ENCODE data around the gene MAGI3. TPM values are rescaled to one million over a fixed set of nuclear protein-coding genes. Genes with fewer than 3 reads are reported as not detected.

The MAGI3 gene
- total RNA-seq, 1 donor, result 4.1 TPM

DNA sequence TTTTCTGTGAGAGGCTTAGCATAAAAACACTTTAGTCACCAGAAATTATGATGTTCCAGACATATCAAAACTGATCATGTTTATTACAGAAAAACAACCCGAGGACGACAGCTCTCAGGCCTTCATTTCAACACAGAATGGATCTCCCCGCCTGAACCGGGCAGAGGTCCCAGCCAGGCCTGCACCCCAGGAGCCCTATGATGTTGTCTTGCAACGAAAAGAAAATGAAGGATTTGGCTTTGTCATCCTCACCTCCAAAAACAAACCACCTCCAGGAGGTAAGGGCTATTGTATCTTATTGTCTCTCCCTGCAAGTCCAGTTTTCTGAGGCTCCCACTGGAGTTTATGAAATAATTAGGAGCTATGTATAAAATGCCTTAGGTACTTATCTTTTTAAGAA, 263.4 kb downstream of the MAGI3 start:
- Histone ChIP-seq H3K27me3 (ENCODE audit: insufficient read depth, low read length) (no peaks in the 10 kb centered on the region), H3K9me3 (ENCODE audit: low read depth, low read length) (no peaks in the 10 kb centered on the region), H3K4me3 (ENCODE audit: low read length) (no peak overlapping the region), H3K4me1 (ENCODE audit: insufficient read depth, low read length) (no peaks in the 10 kb centered on the region)

DNA sequence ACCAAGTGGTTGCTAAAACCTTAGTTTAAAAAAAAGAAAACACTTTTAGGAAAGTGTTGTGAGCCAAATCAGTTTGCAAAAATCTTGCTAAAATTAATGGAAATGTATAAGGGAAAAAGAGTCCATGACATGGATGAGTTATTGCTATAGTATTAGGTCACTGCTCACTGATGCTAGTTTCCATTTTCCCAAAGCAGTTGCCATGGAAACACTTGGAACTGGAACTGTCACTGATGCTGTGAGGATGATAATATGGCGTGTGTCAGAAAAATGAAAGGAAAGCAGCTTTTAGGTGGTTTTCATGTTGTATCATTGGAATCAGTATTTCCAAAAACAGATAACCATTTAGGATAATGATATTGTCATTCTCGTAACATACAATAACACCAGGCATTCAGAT, 264.6 kb downstream of the MAGI3 start:
- H3K4me3 ChIP-seq (ENCODE audit: low read length), result no peak overlapping the region
- no peaks in the 10 kb centered on the region for H3K9me3 ChIP-seq (ENCODE audit: low read depth, low read length)
- no peaks in the 10 kb centered on the region for H3K4me1 ChIP-seq (ENCODE audit: insufficient read depth, low read length)
- no peaks in the 10 kb centered on the region for H3K27me3 ChIP-seq (ENCODE audit: insufficient read depth, low read length)

DNA sequence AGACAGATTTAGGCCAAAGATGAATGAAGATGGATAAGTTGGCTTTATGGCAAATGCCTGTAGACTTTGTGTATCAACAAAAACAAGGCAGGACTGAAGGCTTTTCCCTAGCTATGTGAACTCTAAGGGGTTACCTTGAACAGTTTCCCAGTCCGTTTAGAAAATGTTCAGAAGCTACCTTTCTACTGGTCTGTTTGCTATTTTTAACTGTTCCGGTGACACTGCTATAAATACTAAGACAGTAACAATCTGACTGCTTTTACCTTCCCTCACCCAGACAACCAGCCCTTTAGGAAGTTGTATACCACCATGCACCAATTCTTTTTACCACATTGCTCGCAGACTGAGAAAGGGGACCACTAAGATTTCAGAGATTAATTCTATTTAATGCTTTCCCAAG, 266.8 kb downstream of the MAGI3 start:
- H3K27me3 ChIP-seq (ENCODE audit: insufficient read depth, low read length), result no peaks in the 10 kb centered on the region
- no peak overlapping the region for H3K4me3 ChIP-seq (ENCODE audit: low read length)
- peaks cover 2% of the 10 kb centered on the region for H3K4me1 ChIP-seq (ENCODE audit: insufficient read depth, low read length)
- no peaks in the 10 kb centered on the region for H3K9me3 ChIP-seq (ENCODE audit: low read depth, low read length)

DNA sequence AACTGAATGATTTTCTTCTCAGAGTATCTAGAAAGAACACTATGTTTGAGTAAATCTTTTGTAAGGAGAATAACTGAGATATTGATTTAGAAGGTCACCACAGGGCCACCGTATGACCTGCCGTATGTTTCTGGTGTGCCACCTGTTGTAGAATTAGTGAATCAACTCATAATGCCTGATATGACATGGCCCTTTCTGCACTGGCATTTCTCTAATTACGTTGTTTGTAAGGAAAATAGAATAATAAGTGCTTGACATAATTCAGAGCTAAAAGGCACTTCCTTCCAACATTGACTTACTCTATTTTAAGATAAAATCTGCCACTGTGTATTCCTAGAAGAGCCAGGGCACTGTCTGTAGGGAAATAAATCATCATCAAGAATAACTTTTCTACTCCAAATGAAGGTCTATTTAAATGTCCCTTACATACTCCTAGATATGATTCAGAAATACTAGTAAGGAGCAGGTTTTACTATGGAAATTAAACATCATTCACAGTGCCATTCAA, 267.3 kb downstream of the MAGI3 start:
- no peaks in the 10 kb centered on the region for H3K27me3 ChIP-seq (ENCODE audit: insufficient read depth, low read length)
- no peak overlapping the region for H3K4me3 ChIP-seq (ENCODE audit: low read length)
- H3K4me1 ChIP-seq (ENCODE audit: insufficient read depth, low read length), result peaks cover 3% of the 10 kb centered on the region
- H3K9me3 ChIP-seq (ENCODE audit: low read depth, low read length), result no peaks in the 10 kb centered on the region

DNA sequence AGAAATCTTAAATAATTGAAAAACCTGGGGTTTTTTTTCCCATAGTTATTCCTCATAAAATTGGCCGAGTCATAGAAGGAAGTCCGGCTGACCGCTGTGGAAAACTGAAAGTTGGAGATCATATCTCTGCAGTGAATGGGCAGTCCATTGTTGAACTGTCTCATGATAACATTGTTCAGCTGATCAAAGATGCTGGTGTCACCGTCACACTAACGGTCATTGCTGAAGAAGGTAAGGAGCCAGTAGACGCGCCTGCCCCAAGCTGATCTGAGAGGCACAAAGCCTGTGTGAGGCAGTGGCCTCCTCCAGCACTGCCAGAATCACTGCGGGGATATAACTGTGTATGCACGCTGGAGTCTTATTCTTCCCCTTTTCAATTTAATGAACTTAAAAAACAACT, 268.7 kb downstream of the MAGI3 start:
- Histone ChIP-seq H3K27me3 (ENCODE audit: insufficient read depth, low read length) (no peaks in the 10 kb centered on the region), H3K9me3 (ENCODE audit: low read depth, low read length) (no peaks in the 10 kb centered on the region), H3K4me1 (ENCODE audit: insufficient read depth, low read length) (peaks cover 7% of the 10 kb centered on the region), H3K4me3 (ENCODE audit: low read length) (no peak overlapping the region)

DNA sequence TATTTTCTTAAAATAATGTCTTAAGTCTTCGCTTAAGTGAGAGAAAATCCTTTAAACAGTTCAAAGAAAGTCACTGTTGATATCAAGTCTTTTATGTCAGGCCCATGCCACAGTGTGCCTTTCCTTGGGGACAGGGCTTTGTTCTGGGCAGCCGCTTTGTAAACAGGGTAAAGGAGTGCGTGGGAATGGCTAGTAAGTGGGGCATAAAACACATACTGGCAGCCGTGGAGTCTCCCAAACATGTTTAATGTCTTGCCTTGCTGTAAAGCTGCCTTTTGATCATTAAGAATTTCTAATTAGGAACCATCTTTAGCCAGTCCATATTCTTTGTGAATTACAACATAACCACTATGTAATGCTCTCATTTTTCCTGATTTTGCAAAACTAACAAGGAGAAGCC, 269.2 kb downstream of the MAGI3 start:
- H3K9me3 ChIP-seq (ENCODE audit: low read depth, low read length), result no peaks in the 10 kb centered on the region
- no peak overlapping the region for H3K4me3 ChIP-seq (ENCODE audit: low read length)
- H3K27me3 ChIP-seq (ENCODE audit: insufficient read depth, low read length), result no peaks in the 10 kb centered on the region
- H3K4me1 ChIP-seq (ENCODE audit: insufficient read depth, low read length), result peaks cover 12% of the 10 kb centered on the region

DNA sequence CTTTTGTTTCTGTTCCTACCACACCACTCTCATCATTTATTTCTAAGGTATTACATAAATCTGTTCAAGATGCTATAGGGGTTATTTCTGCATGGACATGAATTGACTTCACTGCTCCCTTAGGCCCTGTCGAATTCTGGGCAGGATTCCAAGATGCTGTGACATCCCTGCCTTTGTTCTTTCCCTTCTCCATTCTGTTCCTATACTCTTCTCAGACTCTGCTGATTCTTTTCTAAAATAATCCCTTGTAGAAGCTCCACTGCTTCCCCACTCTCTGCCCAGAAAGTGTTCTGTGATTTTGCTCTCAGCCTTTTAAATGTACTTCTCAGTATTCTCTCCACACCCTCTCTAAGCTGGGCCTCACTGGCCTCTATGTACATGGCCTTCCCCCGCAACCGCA, 269.8 kb downstream of the MAGI3 start:
- H3K9me3 ChIP-seq (ENCODE audit: low read depth, low read length), result no peaks in the 10 kb centered on the region
- peaks cover 13% of the 10 kb centered on the region for H3K4me1 ChIP-seq (ENCODE audit: insufficient read depth, low read length)
- H3K4me3 ChIP-seq (ENCODE audit: low read length), result no peak overlapping the region
- no peaks in the 10 kb centered on the region for H3K27me3 ChIP-seq (ENCODE audit: insufficient read depth, low read length)

DNA sequence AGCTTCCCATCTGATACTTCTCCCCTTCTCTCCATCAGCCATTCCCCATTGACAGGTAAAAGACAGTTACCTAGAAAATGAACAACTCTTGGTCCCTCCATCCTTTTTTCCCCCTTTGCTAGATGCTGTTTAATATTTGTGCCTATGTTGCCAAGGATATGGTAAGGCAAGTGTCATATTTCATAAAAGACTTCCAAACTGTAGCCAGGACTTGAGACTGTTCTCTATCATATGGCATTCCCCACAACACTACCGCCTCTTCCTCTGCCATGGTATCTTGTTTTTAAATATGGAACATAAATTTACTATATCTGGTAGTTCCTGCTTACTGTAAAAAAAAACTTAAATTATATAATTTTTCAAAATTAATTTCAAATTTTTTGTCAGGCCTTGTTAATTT, 271.8 kb downstream of the MAGI3 start:
- H3K27me3 ChIP-seq (ENCODE audit: insufficient read depth, low read length), result no peaks in the 10 kb centered on the region
- H3K9me3 ChIP-seq (ENCODE audit: low read depth, low read length), result no peaks in the 10 kb centered on the region
- peaks cover 13% of the 10 kb centered on the region for H3K4me1 ChIP-seq (ENCODE audit: insufficient read depth, low read length)
- H3K4me3 ChIP-seq (ENCODE audit: low read length), result no peak overlapping the region

DNA sequence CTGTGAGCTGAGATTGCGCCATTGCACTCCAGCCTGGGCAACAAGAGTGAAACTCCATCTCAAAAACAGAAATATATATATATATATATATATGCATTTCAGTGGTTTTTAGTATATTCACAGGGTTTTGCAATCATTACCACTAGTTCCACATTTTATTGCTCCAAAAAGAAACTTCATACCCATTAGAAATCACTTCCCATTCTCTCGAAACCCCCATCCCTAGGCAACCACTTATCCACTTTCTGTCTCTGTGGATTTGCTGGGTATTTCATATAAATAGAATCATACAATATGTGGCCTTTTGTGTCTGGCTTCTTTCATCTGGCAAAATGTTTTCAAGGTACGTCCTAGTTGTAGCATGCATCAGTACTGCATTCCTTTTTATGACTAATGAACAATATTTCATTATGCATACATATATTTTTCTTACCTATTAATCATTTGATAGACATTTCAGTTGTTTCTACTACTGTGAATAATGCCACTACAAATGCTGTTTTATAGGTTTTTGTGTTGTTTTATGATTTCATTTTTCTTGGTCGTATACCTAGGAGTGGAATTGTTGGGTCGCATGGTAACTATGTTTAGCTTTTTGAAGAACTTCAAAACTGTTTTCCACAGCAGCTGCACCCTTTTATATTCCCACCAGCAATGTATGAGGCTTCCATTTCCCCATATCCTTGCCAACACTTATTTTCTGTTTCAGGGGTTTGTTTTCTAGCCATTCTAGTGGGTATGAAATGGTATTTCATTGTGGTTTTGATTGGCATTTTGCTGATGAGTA, 273.0 kb downstream of the MAGI3 start:
- H3K27me3 ChIP-seq (ENCODE audit: insufficient read depth, low read length), result no peaks in the 10 kb centered on the region
- H3K4me1 ChIP-seq (ENCODE audit: insufficient read depth, low read length), result peaks cover 13% of the 10 kb centered on the region
- no peaks in the 10 kb centered on the region for H3K9me3 ChIP-seq (ENCODE audit: low read depth, low read length)
- no peak overlapping the region for H3K4me3 ChIP-seq (ENCODE audit: low read length)

DNA sequence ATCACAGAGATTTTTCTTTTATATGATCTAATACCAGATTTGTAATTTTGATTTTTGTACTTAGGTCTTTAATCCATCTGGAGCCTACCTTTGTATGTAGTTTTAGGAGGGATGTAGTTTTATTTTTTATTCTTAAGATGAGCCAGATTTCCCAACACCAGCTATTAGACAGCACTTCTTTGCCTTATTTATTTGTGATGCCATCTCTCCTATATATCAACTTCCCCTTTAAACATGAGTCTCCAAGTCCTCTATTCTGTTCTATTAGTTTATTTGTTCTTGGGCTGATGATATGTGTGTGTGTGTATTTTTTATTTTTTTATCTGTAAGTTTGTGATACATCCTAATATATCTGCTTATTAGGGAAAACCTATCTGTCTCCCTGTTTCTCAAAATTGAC, 274.8 kb downstream of the MAGI3 start:
- Histone ChIP-seq H3K4me1 (ENCODE audit: insufficient read depth, low read length) (peaks cover 13% of the 10 kb centered on the region), H3K4me3 (ENCODE audit: low read length) (no peak overlapping the region), H3K27me3 (ENCODE audit: insufficient read depth, low read length) (no peaks in the 10 kb centered on the region), H3K9me3 (ENCODE audit: low read depth, low read length) (no peaks in the 10 kb centered on the region)

DNA sequence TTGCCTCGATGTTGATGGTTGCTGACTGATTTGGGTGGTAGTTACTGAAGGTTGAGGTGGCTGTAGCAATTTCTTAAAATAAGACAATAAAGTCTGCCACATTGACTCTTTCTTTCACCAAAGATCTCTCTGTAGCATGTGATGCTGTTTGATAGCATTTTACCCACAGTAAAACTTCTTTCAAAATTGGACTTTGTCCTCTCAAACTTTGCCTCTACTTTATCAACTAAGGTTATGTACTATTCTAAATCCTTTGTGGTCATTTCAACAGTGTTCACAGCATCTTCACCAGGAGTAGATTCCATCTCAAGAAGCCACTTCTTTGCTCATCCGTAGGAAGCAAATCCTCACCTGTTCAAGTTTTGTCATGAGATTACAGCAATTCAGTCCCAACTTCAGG, 275.8 kb downstream of the MAGI3 start:
- Histone ChIP-seq H3K27me3 (ENCODE audit: insufficient read depth, low read length) (no peaks in the 10 kb centered on the region), H3K9me3 (ENCODE audit: low read depth, low read length) (no peaks in the 10 kb centered on the region), H3K4me1 (ENCODE audit: insufficient read depth, low read length) (peaks cover 13% of the 10 kb centered on the region), H3K4me3 (ENCODE audit: low read length) (no peak overlapping the region)

DNA sequence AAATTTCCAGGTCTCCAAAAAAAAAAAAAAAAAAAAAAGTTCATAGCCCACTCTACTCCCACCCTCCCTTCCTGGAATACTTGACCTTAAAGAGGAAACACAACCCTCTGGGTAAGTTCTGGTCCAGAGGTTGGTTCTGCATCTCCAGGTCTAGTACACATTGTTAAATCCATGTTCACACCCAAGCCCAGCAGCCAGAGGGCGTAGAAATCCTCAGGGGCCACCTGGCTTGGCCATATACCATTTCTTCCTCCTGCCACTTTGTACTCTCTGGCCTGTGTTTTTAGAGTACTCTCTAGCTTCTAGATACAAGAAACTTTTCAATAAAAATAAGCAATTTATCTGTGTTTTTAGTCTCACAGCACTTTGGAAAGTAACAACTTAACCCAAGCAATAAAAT, 279.7 kb downstream of the MAGI3 start:
- Histone ChIP-seq H3K4me1 (ENCODE audit: insufficient read depth, low read length) (peaks cover 1% of the 10 kb centered on the region), H3K4me3 (ENCODE audit: low read length) (no peak overlapping the region), H3K27me3 (ENCODE audit: insufficient read depth, low read length) (no peaks in the 10 kb centered on the region), H3K9me3 (ENCODE audit: low read depth, low read length) (no peaks in the 10 kb centered on the region)

DNA sequence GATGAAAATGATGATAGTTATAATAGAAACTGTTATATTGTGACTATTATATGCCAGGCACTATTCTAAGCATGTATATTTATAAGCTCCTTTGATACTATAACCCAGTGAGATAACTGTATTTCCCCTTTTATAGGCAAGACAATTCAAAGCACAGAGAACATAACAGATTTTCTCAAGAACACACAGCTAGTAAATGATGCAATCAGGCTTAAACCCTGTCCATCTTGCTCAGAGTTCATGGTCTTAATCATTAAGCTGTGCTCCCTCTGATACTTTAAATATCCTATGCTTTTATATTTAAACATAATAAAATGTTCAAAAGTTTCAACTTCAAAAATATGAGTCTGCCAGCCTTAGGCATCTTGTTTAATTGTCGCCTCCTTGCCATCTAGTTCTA, 280.3 kb downstream of the MAGI3 start:
- H3K9me3 ChIP-seq (ENCODE audit: low read depth, low read length), result no peaks in the 10 kb centered on the region
- peaks cover 7% of the 10 kb centered on the region for H3K4me1 ChIP-seq (ENCODE audit: insufficient read depth, low read length)
- H3K27me3 ChIP-seq (ENCODE audit: insufficient read depth, low read length), result no peaks in the 10 kb centered on the region
- H3K4me3 ChIP-seq (ENCODE audit: low read length), result no peak overlapping the region

DNA sequence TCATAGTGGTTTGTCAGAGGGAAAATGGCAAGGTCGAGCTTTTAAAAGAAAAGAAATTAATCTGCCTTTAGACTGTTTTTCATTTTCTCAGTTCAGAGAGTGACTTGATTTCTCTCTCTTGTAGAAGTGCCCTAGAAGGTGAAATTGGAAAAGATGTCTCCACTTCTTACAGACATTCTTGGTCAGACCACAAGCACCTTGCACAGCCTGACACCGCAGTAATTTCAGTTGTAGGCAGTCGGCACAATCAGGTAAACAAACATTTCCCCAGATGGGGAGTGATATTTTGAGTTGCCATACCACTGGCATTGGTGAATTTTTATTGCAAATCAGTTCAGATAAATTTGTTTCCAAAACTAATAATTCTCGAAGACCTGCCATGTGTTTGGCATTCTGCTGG, 282.2 kb downstream of the MAGI3 start:
- Histone ChIP-seq H3K4me1 (ENCODE audit: insufficient read depth, low read length) (peaks cover 7% of the 10 kb centered on the region), H3K9me3 (ENCODE audit: low read depth, low read length) (no peaks in the 10 kb centered on the region), H3K4me3 (ENCODE audit: low read length) (no peak overlapping the region), H3K27me3 (ENCODE audit: insufficient read depth, low read length) (no peaks in the 10 kb centered on the region)

DNA sequence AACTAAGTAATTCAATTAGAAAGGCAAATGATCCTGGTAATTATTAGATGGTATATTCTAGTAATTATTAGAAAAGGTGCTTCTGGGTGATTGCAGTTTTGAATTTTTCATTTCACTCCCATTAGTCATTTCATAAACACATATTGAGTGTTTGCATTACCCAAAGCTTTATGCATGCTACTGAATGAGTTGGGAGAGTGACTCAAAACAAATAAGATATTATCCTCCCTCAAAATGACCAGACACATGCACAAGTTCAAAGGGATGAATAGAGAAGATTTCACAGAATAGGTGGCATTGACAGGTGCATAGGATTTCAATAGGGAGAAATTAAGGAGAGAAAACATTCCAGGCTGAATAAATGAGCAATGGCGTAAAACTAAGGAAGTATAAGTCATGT, 284.3 kb downstream of the MAGI3 start:
- H3K9me3 ChIP-seq (ENCODE audit: low read depth, low read length), result no peaks in the 10 kb centered on the region
- H3K4me3 ChIP-seq (ENCODE audit: low read length), result no peak overlapping the region
- peaks cover 7% of the 10 kb centered on the region for H3K4me1 ChIP-seq (ENCODE audit: insufficient read depth, low read length)
- no peaks in the 10 kb centered on the region for H3K27me3 ChIP-seq (ENCODE audit: insufficient read depth, low read length)

DNA sequence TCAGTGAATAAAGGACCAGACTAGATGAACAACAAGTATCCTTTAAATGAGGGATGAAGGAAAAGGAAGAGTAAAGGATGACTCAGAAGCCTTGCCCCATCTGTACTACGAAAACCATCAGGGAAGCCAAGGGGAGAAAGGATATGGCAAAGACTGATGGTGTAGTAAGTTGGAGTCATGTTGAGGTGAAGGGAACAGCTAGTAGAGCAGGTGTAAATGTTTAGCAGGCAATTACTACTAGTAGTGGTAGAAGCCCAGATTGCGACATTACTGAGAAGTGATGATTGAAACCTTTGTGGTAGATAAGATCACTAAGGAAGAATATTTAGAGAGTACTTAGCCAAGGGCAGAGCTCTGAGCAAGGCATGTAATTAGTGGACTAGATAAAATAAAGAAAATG, 285.0 kb downstream of the MAGI3 start:
- no peak overlapping the region for H3K4me3 ChIP-seq (ENCODE audit: low read length)
- peaks cover 7% of the 10 kb centered on the region for H3K4me1 ChIP-seq (ENCODE audit: insufficient read depth, low read length)
- no peaks in the 10 kb centered on the region for H3K27me3 ChIP-seq (ENCODE audit: insufficient read depth, low read length)
- no peaks in the 10 kb centered on the region for H3K9me3 ChIP-seq (ENCODE audit: low read depth, low read length)
